GM18505 (cell line): ENCODE measurements around the gene TNPO1.
"Not testable (repeated sequence)": the region's sequence is repeated elsewhere in the genome, so short reads cannot be mapped to it uniquely, and the experiment has no call there.

ENCODE experiments used
- ATAC-seq: cut with Tn5 transposase; IDR thresholded peaks from one replicate; pipeline ENCODE4 v1.9.1; 2021; ENCODE audit not compliant: unreplicated experiment
- POLR2A ChIP-seq: IDR thresholded peaks from 4 replicates; pipeline ENCODE4 v1.6.1; 2011; ENCODE audit warnings: borderline replicate concordance; ENCODE audit not compliant: insufficient read depth, insufficient read length; ENCODE audit errors: extremely low read depth

TNPO1 gene

GRCh38 chr5:72895758-72896157 lies 79.3 kb downstream of the TNPO1 start:
- TF ChIP-seq POLR2A = no peak
- no peak for ATAC-seq

DNA sequence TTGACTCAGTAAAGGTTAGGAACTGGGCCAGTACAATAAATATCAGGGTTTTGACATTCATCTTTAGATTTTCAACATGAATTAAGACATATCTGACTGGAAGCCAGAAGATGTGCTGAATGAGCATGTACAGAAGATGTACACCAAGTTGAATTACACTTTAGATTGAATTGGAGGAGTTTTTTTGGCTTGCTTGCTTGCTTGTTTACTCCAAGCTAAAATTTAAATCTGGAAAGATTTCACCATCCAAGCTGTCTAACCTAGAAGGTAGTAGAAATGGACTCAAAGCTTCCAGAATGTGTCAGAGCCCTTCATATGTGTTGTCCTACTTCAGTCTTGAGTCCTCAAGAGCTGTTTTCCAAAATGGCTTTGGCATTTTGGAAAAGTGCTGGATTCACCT lies 90.3 kb downstream of the TNPO1 start:
- no peak for ATAC-seq
- no peak for TF ChIP-seq POLR2A

- ATAC-seq = no peak
- TF ChIP-seq POLR2A = no peak
Measured at GRCh38 chr5:72908664-72909063, 92.2 kb downstream of the TNPO1 start.

DNA sequence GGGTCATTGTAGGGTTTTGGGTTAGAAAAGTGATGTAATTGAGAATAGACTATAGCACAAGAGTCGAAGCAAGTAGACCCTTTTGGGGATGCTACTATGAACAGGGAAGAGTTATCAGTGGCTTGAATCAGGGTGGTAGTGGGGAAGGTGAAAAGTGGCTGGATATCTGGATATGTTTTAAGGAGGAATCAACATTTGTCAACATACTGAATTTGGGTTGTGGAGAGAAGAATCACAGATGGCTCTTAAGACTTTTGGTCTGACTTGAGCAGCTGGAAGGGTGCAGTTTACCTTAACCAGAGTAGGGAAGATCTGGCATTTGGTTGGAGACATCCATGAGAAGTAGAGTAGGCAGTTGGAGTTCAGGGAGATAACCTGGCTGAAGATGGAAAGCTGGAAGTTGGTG lies 100.9 kb downstream of the TNPO1 start:
- ATAC-seq = no peak
- no peak for TF ChIP-seq POLR2A

DNA sequence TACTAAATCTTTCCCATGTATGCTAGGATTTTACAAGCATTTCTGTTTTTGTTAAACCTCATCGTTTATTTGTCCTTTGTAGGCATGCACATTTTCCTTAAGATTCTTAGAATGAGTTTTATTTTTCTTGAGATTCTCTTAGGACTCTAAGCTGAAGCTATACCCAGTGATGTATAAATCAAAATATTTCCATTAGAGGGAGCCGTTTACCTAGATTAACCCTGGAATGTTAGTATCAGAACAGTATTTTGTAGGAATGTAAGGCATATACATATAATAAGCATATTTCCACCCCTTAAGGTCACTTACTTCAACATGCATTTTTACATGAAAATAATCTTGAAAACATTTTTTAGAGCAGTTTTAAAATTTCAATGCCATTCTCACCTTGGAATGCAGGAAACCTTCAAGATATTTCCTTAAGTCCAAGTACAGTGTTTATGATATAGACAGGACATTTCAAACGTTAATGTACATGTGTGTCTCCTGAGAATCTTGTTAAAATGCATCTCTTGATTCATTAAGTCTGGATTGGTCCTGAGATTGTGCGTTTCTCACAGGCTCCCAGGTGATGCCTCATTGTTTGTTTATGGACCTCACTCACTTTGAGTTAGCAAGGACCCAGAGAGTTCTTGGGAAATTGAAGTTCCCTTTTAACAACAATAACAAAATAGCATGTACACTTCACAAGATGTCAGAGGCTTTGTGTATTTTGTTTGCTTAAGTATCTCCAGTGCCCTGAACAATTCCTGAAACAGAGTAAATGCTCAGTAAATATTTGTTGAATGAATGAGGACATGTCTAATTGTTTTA lies 104.4 kb downstream of the TNPO1 start:
- no peak for TF ChIP-seq POLR2A
- no peak for ATAC-seq

- ATAC-seq = no peak
- no peak for TF ChIP-seq POLR2A
Measured at GRCh38 chr5:72921886-72922285, 105.4 kb downstream of the TNPO1 start.

GRCh38 chr5:72922422-72922821 lies 106.0 kb downstream of the TNPO1 start:
- no peak for ATAC-seq
- no peak for TF ChIP-seq POLR2A

- no peak for TF ChIP-seq POLR2A
- ATAC-seq = no peak
Measured at GRCh38 chr5:72925336-72926010, 109.0 kb downstream of the TNPO1 start.

- not testable (repeated sequence) for ATAC-seq
Measured at GRCh38 chr5:72932686-72933085, 116.2 kb downstream of the TNPO1 start.

GRCh38 chr5:72934953-72935725 lies 118.7 kb downstream of the TNPO1 start:
- ATAC-seq = not testable (repeated sequence)

- TF ChIP-seq POLR2A = no peak
- ATAC-seq = no peak
Measured at GRCh38 chr5:72936893-72937292, 120.4 kb downstream of the TNPO1 start.

DNA sequence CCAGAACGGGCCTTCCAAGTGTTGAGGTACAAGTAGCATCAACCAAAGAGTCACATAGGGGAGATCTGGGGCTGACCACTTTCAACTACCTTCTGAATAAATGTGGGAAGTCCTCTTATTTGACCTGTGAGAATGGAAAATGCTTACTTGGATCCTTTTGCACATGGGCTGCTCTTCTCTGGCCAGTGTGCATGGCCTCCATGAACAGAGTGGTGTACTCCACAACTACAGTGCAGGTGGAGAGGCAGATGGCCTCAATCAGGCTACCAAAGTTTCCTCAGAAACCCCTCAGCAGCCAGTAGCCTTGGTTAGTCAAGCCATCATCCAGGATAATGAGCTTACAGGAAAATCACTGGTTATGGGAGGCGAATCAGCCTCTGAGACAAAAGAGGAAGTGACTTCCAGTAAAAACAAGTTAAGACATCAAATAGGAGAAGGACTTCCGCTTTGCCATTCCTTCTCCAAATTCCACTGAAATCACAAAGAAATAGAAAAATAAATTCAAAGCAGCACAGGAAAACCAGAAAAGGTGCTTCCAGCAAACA lies 121.1 kb downstream of the TNPO1 start:
- ATAC-seq = no peak
- TF ChIP-seq POLR2A = no peak

- no peak for ATAC-seq
- TF ChIP-seq POLR2A = no peak
Measured at GRCh38 chr5:72938206-72938605, 121.7 kb downstream of the TNPO1 start.
